OCI-LY7 (cell line): Measurements from ENCODE around the gene HCN4.

Experiments used
- EZH2phosphoT487 ChIP-seq: fragments of 200-600 bp; sonication (generic); IDR thresholded peaks from 2 replicates; pipeline ENCODE4 v1.6.1; 2018; ENCODE audit warnings: low read depth, borderline replicate concordance, mild to moderate bottlenecking, mixed run types, antibody characterized with exemption, low read length, moderate library complexity, mixed read lengths
- TF ChIP-seq, protein P1 (sequence below): fragments of 200-600 bp; sonication (generic); conservative IDR thresholded peaks from 2 replicates; pipeline ENCODE4 v1.5.1; 2014; ENCODE audit warnings: mild to moderate bottlenecking, antibody characterized with exemption, low read length, moderate library complexity, mixed read lengths

DNA sequence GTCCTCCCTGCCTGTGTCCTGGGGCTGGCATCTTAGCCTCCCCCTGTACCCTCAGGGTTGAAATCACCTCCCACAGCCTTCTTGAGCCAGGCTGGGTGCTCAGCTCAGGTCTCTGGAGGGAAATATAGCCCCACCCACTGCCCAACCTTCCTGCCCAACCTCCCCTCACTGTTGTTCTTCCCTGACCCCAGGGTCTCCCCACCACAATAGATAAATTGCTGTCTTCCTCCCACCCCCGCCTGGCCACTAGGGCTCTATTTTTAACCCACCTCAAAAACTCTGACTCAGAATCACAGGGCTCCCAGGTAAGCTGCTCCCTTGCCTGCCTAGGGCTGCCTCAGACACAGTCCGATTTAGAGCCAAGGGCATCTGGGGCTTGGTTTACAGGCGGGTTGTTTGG lies 15.0 kb downstream of the HCN4 start:
- TF ChIP-seq, protein P1, sequence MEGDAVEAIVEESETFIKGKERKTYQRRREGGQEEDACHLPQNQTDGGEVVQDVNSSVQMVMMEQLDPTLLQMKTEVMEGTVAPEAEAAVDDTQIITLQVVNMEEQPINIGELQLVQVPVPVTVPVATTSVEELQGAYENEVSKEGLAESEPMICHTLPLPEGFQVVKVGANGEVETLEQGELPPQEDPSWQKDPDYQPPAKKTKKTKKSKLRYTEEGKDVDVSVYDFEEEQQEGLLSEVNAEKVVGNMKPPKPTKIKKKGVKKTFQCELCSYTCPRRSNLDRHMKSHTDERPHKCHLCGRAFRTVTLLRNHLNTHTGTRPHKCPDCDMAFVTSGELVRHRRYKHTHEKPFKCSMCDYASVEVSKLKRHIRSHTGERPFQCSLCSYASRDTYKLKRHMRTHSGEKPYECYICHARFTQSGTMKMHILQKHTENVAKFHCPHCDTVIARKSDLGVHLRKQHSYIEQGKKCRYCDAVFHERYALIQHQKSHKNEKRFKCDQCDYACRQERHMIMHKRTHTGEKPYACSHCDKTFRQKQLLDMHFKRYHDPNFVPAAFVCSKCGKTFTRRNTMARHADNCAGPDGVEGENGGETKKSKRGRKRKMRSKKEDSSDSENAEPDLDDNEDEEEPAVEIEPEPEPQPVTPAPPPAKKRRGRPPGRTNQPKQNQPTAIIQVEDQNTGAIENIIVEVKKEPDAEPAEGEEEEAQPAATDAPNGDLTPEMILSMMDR = no peak
- TF ChIP-seq EZH2phosphoT487 = no peak
